AG04449 (cell line): Measurements from ENCODE around the gene PTPRT.

Source experiments
- CTCF ChIA-PET: fragments of 350-600 bp; formaldehyde crosslinking; extraction: SDS; loops from one replicate; lab custom pipeline; 2021; ENCODE audit warnings: antibody characterized with exemption; lab: Yijun Ruan, JAX
- POLR2A ChIA-PET: fragments of 400-600, 350-600 bp; formaldehyde crosslinking; extraction: SDS; loops from one replicate; lab custom pipeline; 2020; ENCODE audit warnings: antibody characterized with exemption, inconsistent platforms; lab: Yijun Ruan, JAX
- DNase-seq: peaks from one replicate; pipeline ENCODE4 v3.0.0-alpha.2; 2010; ENCODE audit warnings: low read depth, low spot score
- H3K4me3 ChIP-seq: 2 replicates; pipeline ENCODE4 v1.5.1; 2011; ENCODE audit warnings: low read depth, mild to moderate bottlenecking, control low read depth, low read length
- TF ChIP-seq, protein P1 (sequence below): IDR thresholded peaks from one replicate; pipeline ENCODE4 v1.5.1; 2011; ENCODE audit warnings: mild to moderate bottlenecking, moderate library complexity, low read length, control low read depth, inconsistent platforms; ENCODE audit not compliant: insufficient read depth; ENCODE audit errors: missing control alignments

PTPRT gene

DNA sequence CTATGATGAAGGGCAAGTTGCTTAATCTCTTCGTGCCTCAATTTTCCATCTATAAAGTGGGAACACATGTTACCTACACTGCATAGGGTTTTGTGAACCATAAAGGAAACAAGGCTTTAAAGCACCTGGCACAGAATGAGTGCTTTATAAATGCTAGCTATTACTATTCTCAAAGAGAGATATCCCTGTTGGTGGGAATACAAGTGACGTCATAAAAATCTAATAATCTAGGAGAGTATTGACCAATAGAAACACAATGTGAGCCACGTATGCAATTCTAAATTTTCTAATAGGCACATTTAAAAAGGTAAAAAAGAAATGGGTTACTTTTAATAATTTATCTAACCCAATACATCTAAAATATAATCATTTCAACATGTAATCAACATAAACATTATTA lies 316.4 kb downstream of the PTPRT start:
- H3K4me3 ChIP-seq: no peak overlapping the region
- POLR2A ChIA-PET: no interaction called here
- no peak for DNase-seq
- TF ChIP-seq, protein P1, sequence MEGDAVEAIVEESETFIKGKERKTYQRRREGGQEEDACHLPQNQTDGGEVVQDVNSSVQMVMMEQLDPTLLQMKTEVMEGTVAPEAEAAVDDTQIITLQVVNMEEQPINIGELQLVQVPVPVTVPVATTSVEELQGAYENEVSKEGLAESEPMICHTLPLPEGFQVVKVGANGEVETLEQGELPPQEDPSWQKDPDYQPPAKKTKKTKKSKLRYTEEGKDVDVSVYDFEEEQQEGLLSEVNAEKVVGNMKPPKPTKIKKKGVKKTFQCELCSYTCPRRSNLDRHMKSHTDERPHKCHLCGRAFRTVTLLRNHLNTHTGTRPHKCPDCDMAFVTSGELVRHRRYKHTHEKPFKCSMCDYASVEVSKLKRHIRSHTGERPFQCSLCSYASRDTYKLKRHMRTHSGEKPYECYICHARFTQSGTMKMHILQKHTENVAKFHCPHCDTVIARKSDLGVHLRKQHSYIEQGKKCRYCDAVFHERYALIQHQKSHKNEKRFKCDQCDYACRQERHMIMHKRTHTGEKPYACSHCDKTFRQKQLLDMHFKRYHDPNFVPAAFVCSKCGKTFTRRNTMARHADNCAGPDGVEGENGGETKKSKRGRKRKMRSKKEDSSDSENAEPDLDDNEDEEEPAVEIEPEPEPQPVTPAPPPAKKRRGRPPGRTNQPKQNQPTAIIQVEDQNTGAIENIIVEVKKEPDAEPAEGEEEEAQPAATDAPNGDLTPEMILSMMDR: no peak
- CTCF ChIA-PET: no interaction called here

DNA sequence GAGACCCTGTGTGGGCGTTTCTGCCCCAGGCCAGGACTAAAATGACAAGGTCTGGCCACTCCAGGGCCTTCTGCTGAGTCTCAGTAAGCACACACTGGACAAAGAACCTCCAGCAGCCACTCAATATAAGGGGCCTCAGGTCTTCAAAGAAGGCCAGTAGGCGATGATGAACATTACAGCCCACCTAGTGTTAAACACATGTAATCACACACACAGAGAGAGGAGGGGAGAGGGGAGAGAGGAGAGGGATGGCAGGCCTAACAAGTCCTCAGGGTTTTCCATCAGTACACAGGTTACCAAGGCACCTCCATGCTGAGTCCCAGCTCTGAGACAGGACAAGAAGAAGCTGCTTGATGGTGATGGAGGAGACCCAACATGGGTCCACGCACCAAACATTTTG lies 325.6 kb downstream of the PTPRT start:
- CTCF ChIA-PET: no interaction called here
- POLR2A ChIA-PET: no interaction called here
- DNase-seq: no peak
- TF ChIP-seq, protein P1: no peak
- H3K4me3 ChIP-seq: no peak overlapping the region

DNA sequence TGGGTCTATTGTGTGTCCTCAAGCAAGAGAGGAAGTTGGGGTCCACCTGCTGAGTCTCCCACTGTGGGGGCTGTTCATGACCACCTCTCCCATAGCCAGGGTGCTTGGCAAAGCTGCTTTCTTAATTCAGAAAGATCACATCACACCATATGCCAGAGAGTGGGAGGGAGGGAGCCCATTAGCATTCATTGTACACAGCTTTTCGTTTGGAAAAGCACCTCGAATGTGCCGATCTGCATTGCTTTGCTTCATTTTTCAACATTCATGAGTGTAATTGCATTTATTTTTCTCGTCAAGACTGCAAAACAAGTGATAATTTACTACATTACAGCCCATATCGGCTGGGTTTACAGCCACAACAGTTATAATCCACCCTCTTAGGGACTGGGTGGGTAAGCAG lies 327.3 kb downstream of the PTPRT start:
- POLR2A ChIA-PET: no interaction called here
- H3K4me3 ChIP-seq: no peak overlapping the region
- TF ChIP-seq, protein P1: no peak
- no peak for DNase-seq
- CTCF ChIA-PET: no interaction called here

DNA sequence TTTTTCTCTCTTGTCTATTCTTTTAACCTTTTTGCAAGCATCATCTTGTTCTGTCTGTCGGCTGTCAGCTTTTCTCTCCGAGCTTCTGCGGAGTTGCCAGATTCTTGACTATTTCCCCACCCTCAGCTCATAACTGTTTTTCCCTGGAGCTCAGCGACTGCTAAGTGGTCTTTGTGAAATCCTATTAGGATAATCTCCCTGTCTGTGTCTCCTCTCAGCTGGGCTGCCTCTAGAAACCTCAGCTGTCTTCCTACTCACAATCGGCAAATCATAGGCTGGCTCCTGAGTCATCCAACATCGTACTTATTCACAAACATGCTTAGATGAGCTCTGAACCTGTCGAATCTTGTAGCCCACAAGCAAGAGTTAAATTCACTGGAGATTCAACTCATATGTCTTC lies 332.3 kb downstream of the PTPRT start:
- TF ChIP-seq, protein P1: no peak
- no peak for DNase-seq
- ChIA-PET POLR2A (no interaction called here), CTCF (no interaction called here)
- H3K4me3 ChIP-seq: no peak overlapping the region

DNA sequence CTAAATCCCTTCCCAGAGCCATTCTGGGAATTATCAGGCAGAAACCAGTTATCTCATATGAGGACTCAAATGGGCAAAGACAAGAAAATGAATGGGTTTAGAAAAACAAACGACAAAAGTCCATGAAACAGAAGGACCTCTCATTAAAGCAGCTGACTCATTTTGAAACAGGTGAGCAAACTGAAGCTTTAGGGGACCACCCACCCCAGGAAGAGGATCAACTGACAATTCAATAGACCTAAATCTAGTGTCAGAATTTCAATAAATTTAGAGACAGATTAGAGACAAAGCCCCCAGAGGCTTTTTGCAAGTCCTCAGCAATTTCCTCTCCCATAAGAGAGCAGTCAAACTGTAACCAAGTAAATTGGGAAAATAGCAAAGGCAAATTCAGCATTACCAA lies 333.8 kb downstream of the PTPRT start:
- no peak for DNase-seq
- POLR2A ChIA-PET: no interaction called here
- H3K4me3 ChIP-seq: no peak overlapping the region
- TF ChIP-seq, protein P1: no peak
- CTCF ChIA-PET: no interaction called here

DNA sequence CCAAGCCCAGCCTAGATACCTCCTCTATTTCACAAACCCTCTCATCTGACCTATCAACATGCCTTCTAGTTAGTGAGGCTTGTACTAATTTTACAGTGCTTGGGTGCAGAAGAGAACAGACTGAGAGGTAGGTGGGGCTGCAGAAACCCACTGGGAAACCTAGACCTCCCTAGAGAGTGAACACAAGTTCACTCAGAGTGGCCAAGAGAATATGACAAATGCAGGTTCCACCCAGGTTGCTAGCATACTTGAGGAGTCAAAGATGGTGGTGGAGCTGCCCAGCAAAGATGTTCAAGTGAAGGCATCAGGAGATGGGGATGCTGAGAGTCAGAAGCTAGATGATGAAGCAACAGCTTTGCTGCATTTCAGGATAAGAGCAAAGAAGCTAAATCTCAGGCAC lies 337.0 kb downstream of the PTPRT start:
- POLR2A ChIA-PET: no interaction called here
- CTCF ChIA-PET: no interaction called here
- H3K4me3 ChIP-seq: no peak overlapping the region
- TF ChIP-seq, protein P1: no peak
- no peak for DNase-seq
